Stimulated activated memory B cell treated with anti-CD40 and anti-IgM and Interleukin-4, amounts not matched to agents 10 μg/mL and 1 μg/mL and 100 μg/mL, for 72 hours (primary cell): ENCODE measurements around the gene GXYLT2.

Source experiments
- ATAC-seq: fragments of 150-1000 bp; cut with Tn5 transposase; 2 replicates; pipeline ENCODE4 v1.10.0; 2021
- H3K27ac Mint-ChIP-seq: one replicate; pipeline ENCODE4 v1.8.0; 2022; ENCODE audit warnings: mild to moderate bottlenecking, mixed read lengths
- H3K27me3 Mint-ChIP-seq: one replicate; pipeline ENCODE4 v1.8.0; 2022; ENCODE audit warnings: mixed read lengths
- H3K36me3 Mint-ChIP-seq: one replicate; pipeline ENCODE4 v1.8.0; 2022; ENCODE audit warnings: mixed read lengths
- H3K4me1 Mint-ChIP-seq: one replicate; pipeline ENCODE4 v1.8.0; 2022; ENCODE audit warnings: mixed read lengths
- H3K4me3 Mint-ChIP-seq: one replicate; pipeline ENCODE4 v1.8.0; 2022; ENCODE audit warnings: mild to moderate bottlenecking, moderate library complexity, mixed read lengths
- H3K9me3 Mint-ChIP-seq: one replicate; pipeline ENCODE4 v1.8.0; 2022; ENCODE audit warnings: mixed read lengths

The GXYLT2 gene

DNA sequence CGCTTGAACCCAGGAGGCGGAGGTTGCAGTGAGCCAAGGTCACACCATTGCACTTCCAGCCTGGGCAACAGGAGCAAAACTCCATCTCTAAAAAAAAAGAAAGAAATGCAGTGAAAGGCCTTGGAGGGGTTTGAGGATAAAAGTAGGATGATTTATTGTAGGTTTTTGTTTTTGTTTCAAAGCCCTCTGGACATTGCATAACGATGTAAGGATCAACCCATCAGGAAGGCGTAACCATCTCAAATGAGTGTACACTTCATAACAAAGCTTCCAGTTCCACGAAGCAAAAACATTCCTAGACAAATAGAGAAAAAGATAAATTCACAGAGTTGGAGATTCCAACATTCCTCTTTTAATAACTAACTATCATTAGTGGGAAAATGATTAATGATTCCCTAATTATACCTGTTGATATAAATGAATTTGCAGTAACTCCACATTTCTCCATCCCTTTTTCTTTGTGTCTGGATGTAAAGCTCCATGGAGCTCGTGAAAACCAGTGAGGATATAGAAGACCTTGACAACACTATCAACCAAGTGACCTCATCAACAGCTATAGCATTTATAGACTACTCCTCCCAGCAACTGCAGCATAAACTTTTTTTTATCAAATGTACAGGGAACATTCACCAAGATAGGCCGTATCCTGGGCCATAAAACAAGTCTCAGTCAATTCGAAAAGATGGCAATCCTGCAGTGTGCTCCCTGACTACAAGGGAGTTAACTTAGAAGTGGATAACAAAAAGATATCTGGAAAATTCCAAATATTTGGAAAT is 60.1 kb downstream of the GXYLT2 start:
- Mint-ChIP-seq H3K4me1 (peaks cover 11% of the 10 kb centered on the region), H3K27me3 (peaks cover 8% of the 10 kb centered on the region), H3K4me3 (no peak overlapping the region), H3K36me3 (no peaks in the 10 kb centered on the region), H3K9me3 (no peaks in the 10 kb centered on the region), H3K27ac (no peak overlapping the region)
- ATAC-seq: no peak

DNA sequence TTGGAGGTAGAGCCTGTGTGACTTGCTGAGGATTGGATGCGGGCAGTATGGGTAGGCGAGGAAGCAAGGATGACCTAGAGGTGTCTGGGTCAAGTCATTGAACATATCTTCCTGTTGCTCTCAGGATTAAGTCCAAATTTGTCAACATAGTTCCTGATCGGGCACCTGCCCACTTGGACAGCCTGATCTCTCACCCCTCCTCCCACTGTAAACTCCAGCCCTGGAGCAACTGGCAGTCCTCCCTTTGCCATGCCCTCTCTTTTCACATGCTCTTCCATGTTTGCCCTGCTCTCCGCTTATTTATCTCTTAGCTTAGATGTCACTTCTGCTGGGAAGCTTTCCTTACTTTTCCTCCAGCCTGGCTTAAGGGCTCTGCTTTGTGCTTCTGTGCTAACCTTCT is 61.2 kb downstream of the GXYLT2 start:
- Mint-ChIP-seq H3K4me1 (peaks cover 11% of the 10 kb centered on the region), H3K27me3 (peaks cover 8% of the 10 kb centered on the region), H3K36me3 (no peaks in the 10 kb centered on the region), H3K9me3 (no peaks in the 10 kb centered on the region), H3K27ac (no peak overlapping the region), H3K4me3 (no peak overlapping the region)
- no peak for ATAC-seq

DNA sequence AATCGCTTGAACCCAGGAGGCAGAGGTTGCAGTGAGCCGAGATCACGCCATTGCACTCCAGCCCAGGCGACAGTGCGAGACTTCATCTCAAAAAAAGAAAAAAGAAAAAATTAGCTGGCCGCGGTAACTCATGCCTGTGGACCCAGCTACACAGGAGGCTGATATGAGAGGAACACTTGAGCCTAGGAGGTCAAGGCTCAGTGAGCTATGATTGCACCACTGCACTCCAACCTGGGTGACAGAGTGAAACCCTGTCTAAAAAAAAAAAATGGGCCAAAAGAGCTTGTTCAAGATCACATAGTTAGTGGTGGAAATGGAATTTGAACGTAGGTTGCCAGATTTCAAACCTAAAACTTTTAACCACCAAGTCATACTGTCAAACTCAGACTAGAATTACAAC is 62.5 kb downstream of the GXYLT2 start:
- H3K27ac Mint-ChIP-seq: no peak overlapping the region
- H3K27me3 Mint-ChIP-seq: peaks cover 8% of the 10 kb centered on the region
- no peak for ATAC-seq
- H3K4me3 Mint-ChIP-seq: no peak overlapping the region
- no peaks in the 10 kb centered on the region for H3K9me3 Mint-ChIP-seq
- H3K4me1 Mint-ChIP-seq: peaks cover 11% of the 10 kb centered on the region
- H3K36me3 Mint-ChIP-seq: no peaks in the 10 kb centered on the region

DNA sequence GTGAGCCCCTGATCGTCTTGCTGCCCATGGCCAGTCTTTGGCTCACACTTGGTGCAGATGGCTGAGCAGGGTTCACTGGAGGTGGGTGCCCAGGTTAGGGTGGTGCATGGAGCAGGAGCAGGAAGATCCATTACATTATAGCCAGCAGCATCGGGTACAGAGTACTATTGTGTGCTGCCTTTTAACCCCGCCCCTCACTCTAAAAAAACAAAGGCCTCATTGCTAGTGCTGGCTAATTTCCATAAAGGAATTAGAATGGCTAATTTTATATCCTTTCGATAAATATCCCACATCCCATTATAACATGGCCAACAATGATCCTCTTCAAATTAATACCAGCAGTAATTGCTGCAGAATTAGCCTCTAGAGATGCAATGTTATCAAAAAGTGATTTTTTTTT is 63.0 kb downstream of the GXYLT2 start:
- peaks cover 12% of the 10 kb centered on the region for H3K27me3 Mint-ChIP-seq
- no peaks in the 10 kb centered on the region for H3K9me3 Mint-ChIP-seq
- no peak for ATAC-seq
- no peak overlapping the region for H3K4me3 Mint-ChIP-seq
- no peak overlapping the region for H3K27ac Mint-ChIP-seq
- no peaks in the 10 kb centered on the region for H3K36me3 Mint-ChIP-seq
- H3K4me1 Mint-ChIP-seq: peaks cover 11% of the 10 kb centered on the region

DNA sequence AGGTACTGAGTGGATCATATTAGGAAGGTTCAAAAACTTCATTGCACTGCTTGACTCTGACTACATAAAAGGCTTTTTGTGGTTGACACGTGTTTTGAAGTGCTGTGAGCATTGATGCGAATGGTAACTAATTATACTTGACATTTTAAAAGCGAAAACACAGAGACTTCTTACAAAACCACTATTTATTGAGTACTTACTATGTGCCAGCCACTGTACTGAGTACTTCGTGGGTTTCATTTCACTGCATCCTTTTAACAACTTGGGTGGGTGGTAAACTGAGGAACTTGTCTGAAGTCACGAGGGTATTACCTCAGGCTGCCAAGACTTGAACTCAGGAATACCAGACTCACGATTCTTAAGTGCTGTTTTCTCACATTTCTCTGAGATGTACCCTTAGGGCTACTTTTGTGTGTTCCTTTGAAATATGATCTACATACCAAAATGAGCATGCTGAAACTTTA is 63.4 kb downstream of the GXYLT2 start:
- H3K4me1 Mint-ChIP-seq: peaks cover 11% of the 10 kb centered on the region
- ATAC-seq: peak; percentile 51
- H3K27me3 Mint-ChIP-seq: peaks cover 17% of the 10 kb centered on the region
- H3K36me3 Mint-ChIP-seq: no peaks in the 10 kb centered on the region
- H3K9me3 Mint-ChIP-seq: no peaks in the 10 kb centered on the region
- H3K4me3 Mint-ChIP-seq: no peak overlapping the region
- no peak overlapping the region for H3K27ac Mint-ChIP-seq

DNA sequence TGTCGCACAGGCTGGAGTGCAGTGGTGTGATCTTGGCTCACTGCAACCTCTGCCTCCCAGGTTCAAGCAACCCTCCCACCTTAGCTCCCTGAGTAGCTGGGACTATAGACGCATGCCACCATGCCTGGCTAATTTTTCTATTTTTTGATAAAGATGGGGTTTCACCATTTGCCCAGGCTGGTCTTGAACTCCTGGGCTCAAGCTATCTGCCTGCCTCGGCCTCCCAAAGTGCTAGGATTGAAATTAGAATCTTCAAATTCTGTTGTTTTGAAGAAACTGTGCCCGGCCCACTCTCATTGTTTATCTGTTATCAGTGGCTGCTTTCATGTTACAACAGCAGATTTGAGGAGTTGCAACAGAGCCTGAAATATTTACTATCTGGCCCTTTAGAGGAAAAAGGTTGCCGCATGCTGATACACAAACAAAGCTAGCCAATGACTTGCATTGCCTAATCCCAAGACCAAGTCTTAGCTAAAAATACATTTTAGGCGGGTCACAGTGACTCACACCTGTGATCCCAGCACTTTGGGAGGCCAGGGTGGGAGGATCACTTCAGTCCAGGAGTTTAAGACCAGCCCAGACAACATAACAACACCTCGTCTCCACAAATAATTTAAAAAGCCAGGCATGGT is 65.6 kb downstream of the GXYLT2 start:
- Mint-ChIP-seq H3K36me3 (no peaks in the 10 kb centered on the region), H3K4me3 (no peak overlapping the region), H3K4me1 (peaks cover 17% of the 10 kb centered on the region), H3K27me3 (peaks cover 25% of the 10 kb centered on the region), H3K9me3 (no peaks in the 10 kb centered on the region), H3K27ac (no peak overlapping the region)
- ATAC-seq: no peak

DNA sequence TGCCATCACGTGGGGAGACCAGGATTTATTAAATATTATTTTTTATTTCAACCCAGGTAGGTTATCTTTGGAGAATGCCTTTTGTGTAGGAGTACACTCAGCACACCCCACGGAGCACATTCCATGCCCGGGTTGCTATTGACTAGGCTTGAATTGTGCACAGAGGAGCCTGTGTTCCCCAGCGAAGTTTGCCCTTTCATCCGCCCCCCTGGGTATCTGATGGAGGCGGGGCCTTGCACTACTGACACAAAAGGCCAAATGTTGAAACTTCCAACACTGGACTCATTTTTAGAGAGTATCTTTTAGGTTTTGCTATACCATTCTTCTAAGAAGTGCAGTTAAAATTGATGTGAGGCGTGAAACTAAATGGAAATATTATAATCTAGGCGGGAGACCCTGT is 69.5 kb downstream of the GXYLT2 start:
- ATAC-seq: no peak
- Mint-ChIP-seq H3K4me1 (peaks cover 6% of the 10 kb centered on the region), H3K36me3 (no peaks in the 10 kb centered on the region), H3K9me3 (no peaks in the 10 kb centered on the region), H3K4me3 (no peak overlapping the region), H3K27me3 (peaks cover 16% of the 10 kb centered on the region), H3K27ac (no peak overlapping the region)

DNA sequence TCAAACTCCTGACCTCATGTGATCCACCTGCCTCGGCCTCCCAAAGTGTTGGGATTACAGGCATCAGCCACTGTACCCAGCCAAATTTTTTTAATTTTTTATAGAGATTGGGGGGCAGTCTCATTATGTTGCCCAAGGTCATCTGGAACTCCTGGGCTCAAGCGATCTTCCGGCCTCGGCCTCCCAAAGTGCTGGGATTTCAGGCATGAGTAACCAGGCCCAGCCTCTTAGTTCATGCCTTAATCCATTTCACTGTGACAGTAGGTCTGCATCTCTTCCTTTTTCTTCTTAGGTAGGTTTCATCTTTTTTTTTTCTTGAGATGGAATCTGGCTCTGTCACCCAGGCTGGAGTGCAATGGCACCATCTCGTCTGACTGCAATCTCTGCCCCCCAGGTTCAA is 71.5 kb downstream of the GXYLT2 start:
- Mint-ChIP-seq H3K27ac (no peak overlapping the region), H3K4me3 (no peak overlapping the region), H3K27me3 (peaks cover 16% of the 10 kb centered on the region), H3K36me3 (no peaks in the 10 kb centered on the region), H3K4me1 (peaks cover 6% of the 10 kb centered on the region), H3K9me3 (no peaks in the 10 kb centered on the region)
- no peak for ATAC-seq

DNA sequence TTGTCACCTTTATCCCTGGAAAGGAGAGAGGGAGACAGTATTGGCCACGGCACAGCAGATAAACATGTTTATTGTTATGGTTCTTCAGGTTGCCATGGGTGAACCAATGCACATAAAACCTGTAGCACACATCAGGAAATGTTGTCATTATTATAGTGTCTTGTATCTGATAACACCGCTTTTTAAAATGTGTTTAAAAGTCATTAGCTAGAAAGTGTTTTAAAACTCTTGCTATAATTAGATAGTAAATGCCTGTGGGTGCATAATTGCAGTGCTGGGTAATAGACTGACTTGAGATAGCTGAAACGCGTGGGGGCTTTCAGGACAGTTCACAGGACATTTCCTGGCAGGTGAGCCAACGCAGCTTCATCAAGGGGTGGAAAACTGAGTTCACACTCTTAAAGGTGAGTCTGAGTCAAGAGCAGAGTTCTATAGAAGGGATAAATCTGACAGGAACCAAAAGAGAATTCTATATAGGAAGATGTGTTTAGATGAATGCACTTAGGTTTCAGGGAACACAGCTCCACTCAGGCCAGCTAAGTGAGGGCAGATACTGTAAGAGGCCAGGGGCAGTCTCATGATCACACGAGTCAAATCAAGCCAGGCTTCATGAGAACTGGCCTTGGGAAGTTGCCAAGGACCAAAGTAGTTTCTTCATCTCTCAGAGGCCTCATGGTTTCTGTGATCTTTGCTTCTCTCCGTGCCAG is 73.1 kb downstream of the GXYLT2 start:
- ATAC-seq: no peak
- H3K27ac Mint-ChIP-seq: no peak overlapping the region

DNA sequence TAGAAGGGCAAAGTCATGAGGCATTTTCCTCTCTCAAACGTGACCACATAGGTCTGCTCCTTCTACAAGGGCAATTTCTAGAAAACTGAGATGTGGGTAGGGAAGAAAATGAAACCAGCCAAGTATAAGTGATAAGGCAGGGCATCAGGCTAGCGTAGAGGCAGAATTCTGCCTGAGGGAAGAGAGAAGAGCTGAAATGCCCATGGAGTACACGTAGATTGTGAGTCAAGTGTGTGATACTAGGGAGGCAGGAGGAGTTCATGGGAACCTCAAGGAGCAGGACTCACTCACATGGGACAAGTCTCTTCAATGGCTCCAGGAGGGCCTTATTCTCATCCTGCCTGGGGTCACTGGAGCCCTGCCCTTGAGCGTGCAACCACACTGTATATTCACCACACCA is 73.9 kb downstream of the GXYLT2 start:
- H3K27ac Mint-ChIP-seq: no peak overlapping the region
- peaks cover 17% of the 10 kb centered on the region for H3K4me1 Mint-ChIP-seq
- ATAC-seq: no peak
- no peaks in the 10 kb centered on the region for H3K9me3 Mint-ChIP-seq
- peaks cover 3% of the 10 kb centered on the region for H3K27me3 Mint-ChIP-seq
- no peak overlapping the region for H3K4me3 Mint-ChIP-seq
- H3K36me3 Mint-ChIP-seq: no peaks in the 10 kb centered on the region

More for the DNA sequence above, 73.1 kb downstream of the GXYLT2 start:
- Mint-ChIP-seq H3K9me3 (no peaks in the 10 kb centered on the region), H3K36me3 (no peaks in the 10 kb centered on the region), H3K4me3 (no peak overlapping the region), H3K27me3 (peaks cover 11% of the 10 kb centered on the region), H3K4me1 (peaks cover 19% of the 10 kb centered on the region)

DNA sequence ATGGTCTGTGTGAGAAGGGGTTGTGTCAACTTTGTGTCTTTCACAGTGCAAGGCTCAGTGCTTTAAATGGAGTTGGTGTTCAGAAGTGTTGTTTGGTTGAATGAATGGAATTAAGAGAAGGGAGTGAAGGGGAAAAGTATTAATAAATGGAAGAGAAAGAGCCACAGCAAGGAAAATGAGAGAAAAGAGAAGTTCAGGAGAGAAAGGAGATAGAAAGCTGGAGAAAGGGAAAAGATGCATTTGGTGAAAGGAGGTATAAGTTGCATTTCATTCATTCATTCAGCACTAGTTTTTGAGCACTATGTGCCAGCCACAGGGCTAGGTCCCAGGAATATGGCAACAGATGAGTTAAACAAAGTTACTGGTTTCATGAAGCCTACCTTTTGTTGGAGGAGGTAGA is 74.5 kb downstream of the GXYLT2 start:
- Mint-ChIP-seq H3K4me3 (no peak overlapping the region), H3K9me3 (no peaks in the 10 kb centered on the region), H3K4me1 (peaks cover 15% of the 10 kb centered on the region), H3K27ac (no peak overlapping the region), H3K27me3 (no peaks in the 10 kb centered on the region), H3K36me3 (no peaks in the 10 kb centered on the region)
- no peak for ATAC-seq

DNA sequence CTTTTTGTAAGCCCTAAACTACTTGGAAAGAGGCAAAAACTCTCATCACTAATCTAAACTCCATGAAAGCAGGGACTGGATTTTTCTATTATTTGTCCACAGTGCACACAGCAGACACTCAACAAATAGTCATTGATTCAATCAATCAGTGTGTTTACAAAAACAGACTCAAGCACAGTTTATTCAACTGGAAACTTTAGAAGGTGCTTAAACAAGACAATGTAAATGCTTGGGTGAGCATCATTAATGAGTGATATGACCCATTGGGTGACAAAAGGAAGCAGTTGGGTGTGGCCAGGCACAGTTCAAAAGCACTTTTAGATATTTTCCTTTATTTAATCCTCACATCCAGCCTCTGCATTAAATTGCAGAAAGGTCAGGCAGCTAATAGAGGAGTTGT is 76.8 kb downstream of the GXYLT2 start:
- no peak for ATAC-seq
- Mint-ChIP-seq H3K36me3 (no peaks in the 10 kb centered on the region), H3K9me3 (no peaks in the 10 kb centered on the region), H3K27ac (no peak overlapping the region), H3K4me3 (no peak overlapping the region), H3K27me3 (no peaks in the 10 kb centered on the region), H3K4me1 (peaks cover 15% of the 10 kb centered on the region)

DNA sequence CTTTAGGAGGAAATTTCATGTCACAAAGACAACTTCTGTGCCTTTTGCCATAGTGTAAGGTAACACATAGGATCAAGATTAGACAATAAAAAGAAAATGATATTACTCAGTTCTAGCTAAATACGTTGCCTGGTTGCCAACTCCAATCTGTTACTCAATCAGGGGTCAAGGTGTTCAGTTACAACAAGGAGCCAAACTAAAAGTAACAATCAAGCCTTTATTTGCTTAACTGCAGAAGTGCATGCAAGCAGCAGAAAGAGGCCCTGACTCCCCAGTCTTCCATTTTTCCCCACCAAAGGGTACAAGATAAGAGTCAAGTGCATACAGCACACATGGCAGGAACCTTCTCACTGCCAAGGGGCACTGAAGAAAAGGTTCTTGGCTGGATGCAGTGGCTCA is 80.4 kb downstream of the GXYLT2 start:
- ATAC-seq: no peak
- H3K4me3 Mint-ChIP-seq: no peak overlapping the region
- H3K27me3 Mint-ChIP-seq: peaks cover 17% of the 10 kb centered on the region
- no peaks in the 10 kb centered on the region for H3K36me3 Mint-ChIP-seq
- no peak overlapping the region for H3K27ac Mint-ChIP-seq
- no peaks in the 10 kb centered on the region for H3K9me3 Mint-ChIP-seq
- H3K4me1 Mint-ChIP-seq: peaks cover 19% of the 10 kb centered on the region

DNA sequence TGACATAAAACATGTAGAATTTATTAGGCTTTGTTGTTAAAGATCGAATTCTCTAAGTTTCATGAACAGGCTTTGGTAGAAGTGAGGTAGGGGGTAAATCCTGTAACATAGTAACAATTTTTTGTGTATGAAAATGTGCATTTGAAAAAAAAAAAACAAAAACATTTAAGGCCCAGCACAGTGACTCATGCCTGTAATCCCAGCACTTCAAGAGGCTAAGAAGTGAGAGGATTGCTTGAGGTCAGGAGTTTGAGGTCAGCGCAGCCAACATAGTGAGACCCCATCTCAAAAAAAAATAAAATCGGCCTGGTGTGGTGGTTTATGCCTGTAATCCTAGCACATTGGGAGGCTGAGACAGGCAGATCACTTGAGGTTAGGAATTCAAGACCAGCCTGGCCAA is 81.9 kb downstream of the GXYLT2 start:
- no peak overlapping the region for H3K27ac Mint-ChIP-seq
- no peak overlapping the region for H3K4me3 Mint-ChIP-seq
- no peak for ATAC-seq
- H3K9me3 Mint-ChIP-seq: no peaks in the 10 kb centered on the region
- peaks cover 23% of the 10 kb centered on the region for H3K27me3 Mint-ChIP-seq
- H3K36me3 Mint-ChIP-seq: no peaks in the 10 kb centered on the region
- H3K4me1 Mint-ChIP-seq: peaks cover 18% of the 10 kb centered on the region

DNA sequence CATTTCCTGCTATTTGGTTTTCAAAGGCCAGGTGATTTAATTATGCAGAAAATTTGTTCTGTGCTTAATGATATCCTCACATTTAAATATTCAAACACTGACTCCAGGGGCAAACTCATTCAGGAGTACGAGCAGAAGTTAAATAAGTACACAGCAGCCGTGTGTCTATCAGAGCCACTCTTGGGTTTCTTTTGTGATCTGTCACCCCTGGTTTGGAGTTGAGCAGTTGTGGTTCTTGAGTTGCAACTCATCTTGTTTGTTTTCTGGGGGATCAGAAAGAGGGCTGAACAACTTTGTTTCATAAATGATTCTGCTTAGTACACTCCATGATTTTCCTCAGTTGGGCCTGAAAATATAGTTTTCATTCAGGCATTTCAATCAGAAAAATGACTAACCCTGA is 83.1 kb downstream of the GXYLT2 start:
- peaks cover 7% of the 10 kb centered on the region for H3K4me1 Mint-ChIP-seq
- ATAC-seq: no peak
- peaks cover 23% of the 10 kb centered on the region for H3K27me3 Mint-ChIP-seq
- no peak overlapping the region for H3K27ac Mint-ChIP-seq
- H3K4me3 Mint-ChIP-seq: no peak overlapping the region
- H3K9me3 Mint-ChIP-seq: no peaks in the 10 kb centered on the region
- H3K36me3 Mint-ChIP-seq: no peaks in the 10 kb centered on the region

DNA sequence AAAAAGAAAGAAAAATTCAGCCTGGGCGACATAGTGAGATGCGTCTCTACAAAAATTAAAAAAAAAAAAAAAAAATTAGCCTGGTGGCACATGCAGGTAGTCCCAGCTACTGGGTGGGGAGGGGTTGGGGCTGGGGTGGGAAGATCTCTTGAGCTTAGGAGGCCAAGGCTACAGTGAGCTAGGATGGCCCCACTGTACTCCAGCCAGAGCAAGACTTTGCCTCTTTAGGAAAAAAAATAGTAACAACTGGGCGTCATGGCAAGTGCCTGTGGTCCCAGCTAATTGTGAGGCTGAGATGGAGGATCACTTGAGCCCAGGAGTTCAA is 84.8 kb downstream of the GXYLT2 start:
- Mint-ChIP-seq H3K36me3 (no peaks in the 10 kb centered on the region), H3K4me1 (peaks cover 5% of the 10 kb centered on the region), H3K27me3 (peaks cover 23% of the 10 kb centered on the region), H3K4me3 (no peak overlapping the region), H3K9me3 (no peaks in the 10 kb centered on the region), H3K27ac (no peak overlapping the region)
- ATAC-seq: no peak
